Osteocyte (in vitro differentiated cells): Measurements from ENCODE around the gene GALC. TPM values are rescaled to one million over a fixed set of nuclear protein-coding genes. Genes with fewer than 3 reads are reported as not detected.

ENCODE experiments used
- DNase-seq: peaks from one replicate; pipeline ENCODE4 v3.0.0; 2021; ENCODE audit warnings: mixed read lengths; ENCODE audit not compliant: unreplicated experiment; ENCODE audit errors: extremely low spot score
- H3K27ac Mint-ChIP-seq: one replicate; pipeline ENCODE4 v1.8.0; 2021; ENCODE audit warnings: mild to moderate bottlenecking, mixed read lengths; ENCODE audit not compliant: unreplicated experiment
- H3K27me3 Mint-ChIP-seq: one replicate; pipeline ENCODE4 v1.8.0; 2021; ENCODE audit warnings: mixed read lengths; ENCODE audit not compliant: unreplicated experiment
- H3K36me3 Mint-ChIP-seq: one replicate; pipeline ENCODE4 v1.8.0; 2021; ENCODE audit warnings: mixed read lengths; ENCODE audit not compliant: unreplicated experiment
- H3K4me1 Mint-ChIP-seq: one replicate; pipeline ENCODE4 v1.8.0; 2021; ENCODE audit warnings: mixed read lengths; ENCODE audit not compliant: unreplicated experiment
- H3K4me3 Mint-ChIP-seq: one replicate; pipeline ENCODE4 v1.8.0; 2021; ENCODE audit warnings: mild to moderate bottlenecking, moderate library complexity, mixed read lengths; ENCODE audit not compliant: unreplicated experiment
- H3K9me3 Mint-ChIP-seq: one replicate; pipeline ENCODE4 v1.8.0; 2021; ENCODE audit warnings: mixed read lengths; ENCODE audit not compliant: unreplicated experiment
- CTCF ChIP-seq: fragments of 200-600 bp; sonication (generic); IDR thresholded peaks from 2 replicates; pipeline ENCODE4 v1.5.0; 2021; ENCODE audit warnings: antibody characterized with exemption, mild to moderate bottlenecking, moderate library complexity
- total RNA-seq: library from RNA; stranded (reverse); gene quantifications from 2 replicates; pipeline ENCODE4 v1.2.1, GENCODE V29; 2021

GALC gene
- total RNA-seq, 1 donor from 2014 or later, result 15.8 TPM

DNA sequence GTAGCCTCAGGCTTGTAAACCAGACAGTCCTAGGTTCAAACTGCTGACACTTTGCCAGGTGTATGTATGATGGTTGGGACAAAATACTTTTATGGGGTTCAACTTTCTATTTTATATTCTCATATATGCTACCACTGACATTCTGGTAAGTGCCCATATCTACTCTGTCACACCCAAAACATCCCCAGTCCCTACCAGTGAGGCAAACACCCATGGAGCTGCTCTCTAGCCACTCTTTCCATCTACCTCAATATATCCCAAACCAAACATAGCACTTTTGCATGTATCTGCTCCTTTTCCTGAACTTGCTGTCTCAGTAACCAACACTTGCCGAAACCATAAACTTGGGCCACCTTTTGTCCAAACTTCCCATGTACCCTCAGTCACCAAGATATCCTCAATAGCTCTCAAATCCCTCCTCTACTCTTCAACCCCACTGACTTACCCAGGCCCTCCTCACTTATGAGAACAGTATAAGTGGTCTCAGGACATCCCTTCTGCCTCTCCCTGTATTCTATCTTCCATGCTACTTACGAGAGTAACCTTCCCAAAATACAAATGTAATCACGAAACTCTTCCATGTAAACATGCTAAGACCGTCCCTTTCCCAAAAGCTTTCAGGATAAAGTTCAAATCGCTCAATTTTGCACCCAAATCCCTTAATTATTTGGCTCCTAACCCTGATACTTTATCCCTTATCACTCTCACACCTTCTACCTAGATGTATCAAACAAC is 3.6 kb downstream of the GALC start:
- DNase-seq, result no peak
- Mint-ChIP-seq H3K27me3 (no peaks in the 10 kb centered on the region), H3K4me1 (peaks cover 18% of the 10 kb centered on the region), H3K36me3 (peaks cover 3% of the 10 kb centered on the region), H3K4me3 (no peak overlapping the region), H3K9me3 (no peaks in the 10 kb centered on the region), H3K27ac (no peak overlapping the region)
- TF ChIP-seq CTCF, result no peak

- peaks cover 23% of the 10 kb centered on the region for H3K36me3 Mint-ChIP-seq
- no peak for TF ChIP-seq CTCF
- H3K27me3 Mint-ChIP-seq, result no peaks in the 10 kb centered on the region
- no peak overlapping the region for H3K27ac Mint-ChIP-seq
- H3K9me3 Mint-ChIP-seq, result no peaks in the 10 kb centered on the region
- no peaks in the 10 kb centered on the region for H3K4me1 Mint-ChIP-seq
- no peak for DNase-seq
- H3K4me3 Mint-ChIP-seq, result no peak overlapping the region
Measured at GRCh38 chr14:87979689-87980088, 13.3 kb downstream of the GALC start.

GRCh38 chr14:87975636-87976035 is 17.3 kb downstream of the GALC start:
- no peaks in the 10 kb centered on the region for H3K27me3 Mint-ChIP-seq

GRCh38 chr14:87971010-87971409 is 22.0 kb downstream of the GALC start:
- Mint-ChIP-seq H3K4me1 (peaks cover 4% of the 10 kb centered on the region), H3K9me3 (no peaks in the 10 kb centered on the region), H3K36me3 (peaks cover 11% of the 10 kb centered on the region), H3K27me3 (no peaks in the 10 kb centered on the region), H3K4me3 (no peak overlapping the region), H3K27ac (no peak overlapping the region)
- no peak for TF ChIP-seq CTCF
- no peak for DNase-seq

More at GRCh38 chr14:87975636-87976035, 17.3 kb downstream of the GALC start:
- H3K36me3 Mint-ChIP-seq, result peaks cover 19% of the 10 kb centered on the region
- no peak for DNase-seq
- H3K27ac Mint-ChIP-seq, result no peak overlapping the region
- TF ChIP-seq CTCF, result no peak
- H3K9me3 Mint-ChIP-seq, result no peaks in the 10 kb centered on the region
- H3K4me1 Mint-ChIP-seq, result no peaks in the 10 kb centered on the region
- H3K4me3 Mint-ChIP-seq, result no peak overlapping the region

GRCh38 chr14:87967496-87967895 is 25.5 kb downstream of the GALC start:
- H3K36me3 Mint-ChIP-seq, result peaks cover 14% of the 10 kb centered on the region
- DNase-seq, result no peak
- no peaks in the 10 kb centered on the region for H3K27me3 Mint-ChIP-seq
- H3K9me3 Mint-ChIP-seq, result no peaks in the 10 kb centered on the region
- no peak overlapping the region for H3K4me3 Mint-ChIP-seq
- H3K4me1 Mint-ChIP-seq, result peaks cover 4% of the 10 kb centered on the region
- no peak for TF ChIP-seq CTCF
- H3K27ac Mint-ChIP-seq, result no peak overlapping the region
